HG02970 (cell line): ENCODE results near the gene ARHGAP25.

Source experiments
- ATAC-seq: cut with Tn5 transposase; IDR thresholded peaks from one replicate; pipeline ENCODE4 v1.9.1; 2021; ENCODE audit warnings: mild to moderate bottlenecking, moderate library complexity, moderate number of reproducible peaks; ENCODE audit not compliant: unreplicated experiment, low FRiP score

Gene ARHGAP25

GRCh38 chr2:68734688-68735525, at the start of gene ARHGAP25:
TSS of gene ARHGAP25 (plus strand) at chr2:68734811. CDS start at chr2:68735200, 389 bp downstream.
- ATAC-seq, result no peak

- ATAC-seq, result no peak
Measured at GRCh38 chr2:68686178-68686577, 48.4 kb upstream of the ARHGAP25 start.

- no peak for ATAC-seq
Measured at GRCh38 chr2:68687018-68687417, 47.6 kb upstream of the ARHGAP25 start.

- peak; percentile 92 for ATAC-seq
Measured at GRCh38 chr2:68689553-68690537, 44.8 kb upstream of the ARHGAP25 start.

GRCh38 chr2:68690851-68691250, 43.8 kb upstream of the ARHGAP25 start:
- ATAC-seq, result no peak

GRCh38 chr2:68692511-68692910, 42.1 kb upstream of the ARHGAP25 start:
- no peak for ATAC-seq

- ATAC-seq, result no peak
Measured at GRCh38 chr2:68693951-68694350, 40.7 kb upstream of the ARHGAP25 start.

GRCh38 chr2:68695971-68696370, 38.6 kb upstream of the ARHGAP25 start:
- ATAC-seq, result no peak

- ATAC-seq, result no peak
Measured at GRCh38 chr2:68696554-68696953, 38.1 kb upstream of the ARHGAP25 start.

GRCh38 chr2:68698567-68699377, 35.8 kb upstream of the ARHGAP25 start:
- no peak for ATAC-seq

GRCh38 chr2:68700560-68700959, 34.1 kb upstream of the ARHGAP25 start:
- ATAC-seq, result no peak

GRCh38 chr2:68706637-68707036, 28.0 kb upstream of the ARHGAP25 start:
- ATAC-seq, result no peak

GRCh38 chr2:68708629-68709028, 26.0 kb upstream of the ARHGAP25 start:
- no peak for ATAC-seq

- ATAC-seq, result no peak
Measured at GRCh38 chr2:68709421-68709911, 25.1 kb upstream of the ARHGAP25 start.

- no peak for ATAC-seq
Measured at GRCh38 chr2:68710336-68710735, 24.3 kb upstream of the ARHGAP25 start.

- no peak for ATAC-seq
Measured at GRCh38 chr2:68710756-68711155, 23.9 kb upstream of the ARHGAP25 start.

GRCh38 chr2:68714866-68715265, 19.7 kb upstream of the ARHGAP25 start:
- ATAC-seq, result peak; percentile 22

GRCh38 chr2:68715353-68716041, 19.1 kb upstream of the ARHGAP25 start:
- peak; percentile 50 for ATAC-seq

- ATAC-seq, result no peak
Measured at GRCh38 chr2:68716604-68717304, 17.9 kb upstream of the ARHGAP25 start.
